PC-3 (cell line): Measurements from ENCODE around the gene GNB1.

Experiments
- EZH2phosphoT487 ChIP-seq: fragments of 300-600 bp; sonication (generic); IDR thresholded peaks from 2 replicates; pipeline ENCODE4 v1.6.1; 2018; ENCODE audit warnings: mild to moderate bottlenecking, antibody characterized with exemption, low read length, borderline replicate concordance
- TF ChIP-seq, protein P1 (sequence below): fragments of 300-600 bp; sonication (generic); conservative IDR thresholded peaks from 2 replicates; pipeline ENCODE4 v1.5.1; 2017; ENCODE audit warnings: antibody characterized with exemption, low read depth, mild to moderate bottlenecking, low read length

DNA sequence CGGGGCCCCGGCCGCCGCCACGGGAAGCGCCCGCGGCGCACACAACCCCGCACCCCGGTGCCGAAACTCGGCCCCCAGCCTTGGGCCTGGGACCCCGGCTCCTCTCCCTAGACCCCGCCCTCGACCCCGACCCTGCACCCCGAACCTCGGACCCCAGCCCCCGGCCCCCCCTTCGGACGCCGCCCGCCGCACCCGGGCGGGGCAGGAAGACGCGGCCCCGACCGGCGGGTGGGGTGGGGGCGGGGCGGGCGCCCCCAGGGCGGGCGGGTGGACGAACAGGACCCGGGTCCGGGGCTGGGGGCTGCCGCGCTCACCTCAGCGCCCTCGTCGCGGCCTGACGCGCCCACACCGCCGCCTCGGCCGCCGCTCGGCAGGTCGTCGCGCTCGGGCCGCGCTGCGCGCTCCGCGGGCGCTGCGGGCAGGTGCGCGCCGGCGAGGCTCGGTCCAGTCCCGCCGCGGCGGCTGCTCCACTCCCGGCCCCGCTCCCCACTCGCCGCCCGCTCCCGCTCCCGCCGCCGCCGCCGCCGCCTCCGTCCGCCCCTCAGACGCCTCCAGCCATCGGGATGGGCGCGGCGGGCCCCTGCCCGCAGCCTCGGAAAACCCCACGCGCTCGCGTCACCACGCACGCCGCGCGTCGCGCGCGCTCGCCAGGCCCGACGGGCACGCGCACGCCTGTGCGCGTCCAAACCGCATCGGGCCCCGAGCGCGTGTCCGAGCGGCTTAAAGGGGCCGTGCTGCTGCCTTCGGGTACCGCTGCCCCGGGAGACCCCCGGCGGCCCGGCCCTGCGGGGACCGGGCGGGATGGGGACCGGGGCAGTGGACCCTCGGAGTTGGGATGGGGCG, at the start of gene GNB1:
- TF ChIP-seq EZH2phosphoT487 = no peak
- TF ChIP-seq, protein P1, sequence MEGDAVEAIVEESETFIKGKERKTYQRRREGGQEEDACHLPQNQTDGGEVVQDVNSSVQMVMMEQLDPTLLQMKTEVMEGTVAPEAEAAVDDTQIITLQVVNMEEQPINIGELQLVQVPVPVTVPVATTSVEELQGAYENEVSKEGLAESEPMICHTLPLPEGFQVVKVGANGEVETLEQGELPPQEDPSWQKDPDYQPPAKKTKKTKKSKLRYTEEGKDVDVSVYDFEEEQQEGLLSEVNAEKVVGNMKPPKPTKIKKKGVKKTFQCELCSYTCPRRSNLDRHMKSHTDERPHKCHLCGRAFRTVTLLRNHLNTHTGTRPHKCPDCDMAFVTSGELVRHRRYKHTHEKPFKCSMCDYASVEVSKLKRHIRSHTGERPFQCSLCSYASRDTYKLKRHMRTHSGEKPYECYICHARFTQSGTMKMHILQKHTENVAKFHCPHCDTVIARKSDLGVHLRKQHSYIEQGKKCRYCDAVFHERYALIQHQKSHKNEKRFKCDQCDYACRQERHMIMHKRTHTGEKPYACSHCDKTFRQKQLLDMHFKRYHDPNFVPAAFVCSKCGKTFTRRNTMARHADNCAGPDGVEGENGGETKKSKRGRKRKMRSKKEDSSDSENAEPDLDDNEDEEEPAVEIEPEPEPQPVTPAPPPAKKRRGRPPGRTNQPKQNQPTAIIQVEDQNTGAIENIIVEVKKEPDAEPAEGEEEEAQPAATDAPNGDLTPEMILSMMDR = no peak
